ES-I3 (cell line): ENCODE measurements around the gene UBE3A.
"Not testable (repeated sequence)": the region's sequence is repeated elsewhere in the genome, so short reads cannot be mapped to it uniquely, and the experiment has no call there.

Experiments used
- H3K36me3 ChIP-seq: 2 replicates; pipeline ENCODE4 v1.6.1; 2013; ENCODE audit warnings: mild to moderate bottlenecking, low read length, control low read depth, moderate library complexity; ENCODE audit not compliant: insufficient read depth
- H3K4me1 ChIP-seq: 2 replicates; pipeline ENCODE4 v1.6.1; 2013; ENCODE audit warnings: mild to moderate bottlenecking, control low read depth, low read length; ENCODE audit not compliant: insufficient read depth
- H3K9ac ChIP-seq: 2 replicates; pipeline ENCODE4 v1.6.1; 2013; ENCODE audit warnings: low read depth, mild to moderate bottlenecking, low read length, moderate library complexity
- H3K9me3 ChIP-seq: 2 replicates; pipeline ENCODE4 v1.6.1; 2013; ENCODE audit warnings: mild to moderate bottlenecking, low read length, moderate library complexity; ENCODE audit not compliant: control insufficient read depth, insufficient read depth

The UBE3A gene

DNA sequence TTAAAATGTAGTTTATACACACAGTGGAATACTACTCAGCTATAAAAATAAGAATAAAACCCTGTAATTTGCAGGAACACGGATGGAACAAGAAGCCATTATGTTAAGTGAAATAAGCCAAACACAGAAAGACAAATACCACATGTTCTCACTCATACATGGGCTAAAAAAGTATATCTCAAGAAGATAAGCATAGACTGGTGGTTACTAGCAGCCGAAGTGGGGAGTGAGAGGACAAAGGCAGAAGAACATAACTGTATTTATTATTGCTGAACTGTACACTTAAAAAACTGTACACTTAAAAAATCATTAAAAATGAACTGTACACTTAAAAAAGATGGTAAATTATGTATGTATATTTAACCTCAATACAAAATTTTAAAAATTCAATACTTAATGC, 11.0 kb downstream of the UBE3A start:
- Histone ChIP-seq H3K9me3 (no peaks in the 10 kb centered on the region), H3K4me1 (no peaks in the 10 kb centered on the region; the same call in 1 of the 2 replicates), H3K36me3 (no peaks in the 10 kb centered on the region), H3K9ac (no peak overlapping the region)

GRCh38 chr15:25426896-25427610, 11.8 kb downstream of the UBE3A start:
- no peak overlapping the region for H3K9ac ChIP-seq
- H3K36me3 ChIP-seq, result no peaks in the 10 kb centered on the region
- no peaks in the 10 kb centered on the region; the same call in 1 of the 2 replicates for H3K4me1 ChIP-seq
- no peaks in the 10 kb centered on the region for H3K9me3 ChIP-seq

GRCh38 chr15:25424073-25424472, 14.8 kb downstream of the UBE3A start:
- Histone ChIP-seq H3K9ac (no peak overlapping the region), H3K4me1 (no peaks in the 10 kb centered on the region), H3K9me3 (no peaks in the 10 kb centered on the region), H3K36me3 (no peaks in the 10 kb centered on the region)

DNA sequence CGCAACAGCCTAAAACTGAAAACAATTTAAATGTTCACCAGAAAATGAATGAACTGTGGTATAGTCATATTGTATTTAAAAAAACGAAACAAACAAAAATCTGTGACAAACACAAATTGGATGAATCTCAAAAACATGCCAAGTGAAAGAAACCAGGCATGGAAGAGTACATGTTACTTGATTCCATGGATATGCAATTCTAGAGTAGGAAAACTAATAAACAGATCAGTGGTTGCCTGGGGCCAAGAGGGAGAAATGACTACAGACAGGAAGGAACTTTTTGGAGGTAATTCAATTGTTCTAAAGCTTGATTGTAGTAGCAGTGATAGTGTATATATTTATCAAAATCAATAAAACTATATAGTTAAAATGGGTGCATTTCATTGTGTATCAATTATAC, 16.8 kb downstream of the UBE3A start:
- Histone ChIP-seq H3K9ac (no peak overlapping the region), H3K36me3 (no peaks in the 10 kb centered on the region), H3K9me3 (no peaks in the 10 kb centered on the region), H3K4me1 (peaks cover 1% of the 10 kb centered on the region; the same call in 1 of the 2 replicates)

DNA sequence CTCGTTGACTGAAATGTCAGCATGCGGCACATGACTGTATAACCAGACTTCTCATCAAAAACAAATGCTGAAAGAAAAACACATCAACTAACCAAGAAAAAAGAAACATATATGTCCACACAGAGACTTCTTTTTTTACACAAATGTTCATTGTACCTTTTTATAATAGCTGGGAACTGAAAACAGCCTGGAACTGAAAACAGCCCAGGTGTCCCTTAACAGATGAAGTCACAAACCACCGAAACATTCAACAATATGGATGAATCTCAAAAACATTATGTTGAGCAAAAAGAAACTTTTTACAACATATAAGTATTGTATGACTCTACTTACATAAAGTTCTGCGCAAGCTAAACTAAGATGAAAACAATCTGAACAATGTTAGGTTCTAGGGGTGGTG, 20.6 kb downstream of the UBE3A start:
- Histone ChIP-seq H3K4me1 (peaks cover 8% of the 10 kb centered on the region), H3K36me3 (no peaks in the 10 kb centered on the region), H3K9ac (no peak overlapping the region), H3K9me3 (no peaks in the 10 kb centered on the region)

DNA sequence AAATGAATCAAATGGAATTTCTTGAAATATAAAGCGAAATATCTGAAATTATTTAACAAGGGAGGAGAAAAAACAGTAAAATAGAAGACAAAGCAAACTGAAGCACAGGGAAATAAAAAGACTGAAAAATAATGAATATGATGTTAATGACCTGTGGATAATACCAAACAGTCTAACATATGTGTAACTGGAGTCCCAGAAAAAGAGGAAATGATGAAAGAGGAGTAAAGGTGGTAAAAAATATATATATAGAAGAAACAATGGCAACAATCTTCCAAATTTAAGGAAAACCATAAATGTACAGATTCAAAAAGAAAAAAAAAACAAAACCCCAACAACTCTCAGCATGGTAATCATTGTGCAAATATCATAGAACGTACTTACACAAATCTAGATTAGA, 21.2 kb downstream of the UBE3A start:
- H3K9me3 ChIP-seq, result no peaks in the 10 kb centered on the region
- no peaks in the 10 kb centered on the region for H3K36me3 ChIP-seq
- peaks cover 8% of the 10 kb centered on the region for H3K4me1 ChIP-seq
- no peak overlapping the region for H3K9ac ChIP-seq

- Histone ChIP-seq H3K4me1 (peaks cover 8% of the 10 kb centered on the region), H3K9me3 (no peaks in the 10 kb centered on the region), H3K36me3 (no peaks in the 10 kb centered on the region), H3K9ac (no peak overlapping the region)
Measured at GRCh38 chr15:25416693-25417092, 22.1 kb downstream of the UBE3A start.

DNA sequence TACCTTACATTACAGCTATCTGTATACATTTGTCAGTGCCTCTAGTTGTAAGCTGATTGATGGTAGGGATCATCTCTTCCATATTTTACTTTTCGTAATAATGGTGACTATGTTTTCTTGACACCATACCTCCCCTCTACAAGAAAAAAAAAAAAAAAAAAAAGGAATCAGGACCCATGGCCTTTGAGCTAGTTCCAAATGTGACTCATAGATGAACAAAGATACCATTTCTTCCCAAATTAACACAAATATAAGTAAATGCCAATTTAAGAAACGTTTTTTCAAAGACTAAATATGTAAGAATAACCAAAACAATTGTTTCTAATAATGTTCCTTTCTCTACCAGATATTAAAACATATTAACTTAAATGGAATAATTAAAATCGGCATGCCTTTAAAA, 23.1 kb downstream of the UBE3A start:
- H3K9ac ChIP-seq, result no peak overlapping the region
- peaks cover 8% of the 10 kb centered on the region for H3K4me1 ChIP-seq
- no peaks in the 10 kb centered on the region for H3K9me3 ChIP-seq
- no peaks in the 10 kb centered on the region for H3K36me3 ChIP-seq

DNA sequence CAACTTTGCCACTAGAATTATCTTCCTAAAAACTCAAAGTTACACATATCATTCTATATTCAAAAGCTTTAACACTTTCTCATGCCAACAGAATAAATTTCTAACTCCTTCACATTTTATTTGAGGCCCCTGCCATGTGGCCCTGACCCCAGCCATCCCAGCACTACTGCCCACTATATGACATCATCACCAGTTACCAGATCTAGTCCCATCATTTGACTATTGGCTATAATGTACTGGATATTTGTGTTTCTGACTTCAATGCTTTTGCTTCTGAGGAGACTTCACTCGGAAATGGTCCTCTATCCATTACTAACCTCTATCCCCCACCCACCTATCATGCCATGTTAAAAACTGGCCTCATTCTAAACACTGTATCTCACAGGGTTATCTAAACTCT, 23.6 kb downstream of the UBE3A start:
- Histone ChIP-seq H3K9ac (no peak overlapping the region), H3K9me3 (no peaks in the 10 kb centered on the region), H3K36me3 (no peaks in the 10 kb centered on the region), H3K4me1 (peaks cover 8% of the 10 kb centered on the region)

DNA sequence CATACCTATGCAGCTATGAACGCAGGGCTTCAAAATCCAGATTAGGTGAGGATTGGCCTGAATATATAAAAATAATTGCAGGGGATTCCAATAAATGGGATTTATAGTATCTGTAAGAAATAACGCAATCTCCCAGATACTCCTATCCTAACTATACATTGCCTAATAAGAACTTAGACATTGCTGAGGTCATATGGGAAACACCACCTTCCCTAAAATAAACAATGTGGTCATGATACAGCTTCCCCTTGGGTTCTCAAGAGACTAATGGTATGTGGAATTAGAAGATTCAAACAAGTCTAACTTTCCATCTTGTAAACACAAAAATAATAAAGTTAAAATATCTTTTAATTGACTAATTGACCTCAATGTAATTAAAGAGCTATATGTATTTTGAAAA, 28.2 kb downstream of the UBE3A start:
- Histone ChIP-seq H3K9ac (no peak overlapping the region), H3K4me1 (no peaks in the 10 kb centered on the region; the same call in 1 of the 2 replicates), H3K9me3 (no peaks in the 10 kb centered on the region), H3K36me3 (no peaks in the 10 kb centered on the region; the same call in 1 of the 2 replicates)

GRCh38 chr15:25409731-25410130, 29.1 kb downstream of the UBE3A start:
- not testable (repeated sequence) for H3K4me1 ChIP-seq, H3K9ac ChIP-seq, H3K36me3 ChIP-seq, H3K9me3 ChIP-seq

DNA sequence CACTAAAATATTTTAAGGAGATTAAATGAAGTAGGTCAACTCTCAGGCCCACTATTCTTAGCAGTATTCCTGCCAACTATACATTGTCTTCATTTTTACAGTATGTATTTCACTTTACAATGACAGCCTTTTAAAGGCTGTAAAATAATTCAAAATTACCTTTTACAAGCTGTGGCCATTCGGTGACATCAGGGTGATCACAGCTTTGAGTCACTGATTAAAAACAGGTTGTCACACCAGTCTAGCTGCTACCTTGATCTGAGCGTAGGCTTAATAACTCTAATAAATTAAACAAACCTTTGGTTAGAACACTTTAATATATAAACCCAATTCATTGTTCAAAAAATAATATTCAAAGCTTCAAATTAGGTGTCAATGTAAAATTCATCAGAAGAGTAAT, 29.9 kb downstream of the UBE3A start:
- Histone ChIP-seq H3K36me3 (no peaks in the 10 kb centered on the region; the same call in 1 of the 2 replicates), H3K9me3 (no peaks in the 10 kb centered on the region), H3K4me1 (no peaks in the 10 kb centered on the region; the same call in 1 of the 2 replicates), H3K9ac (no peak overlapping the region)

GRCh38 chr15:25408428-25408827, 30.4 kb downstream of the UBE3A start:
- Histone ChIP-seq H3K9me3 (no peaks in the 10 kb centered on the region), H3K9ac (no peak overlapping the region), H3K36me3 (no peaks in the 10 kb centered on the region; the same call in 1 of the 2 replicates), H3K4me1 (no peaks in the 10 kb centered on the region; the same call in 1 of the 2 replicates)

DNA sequence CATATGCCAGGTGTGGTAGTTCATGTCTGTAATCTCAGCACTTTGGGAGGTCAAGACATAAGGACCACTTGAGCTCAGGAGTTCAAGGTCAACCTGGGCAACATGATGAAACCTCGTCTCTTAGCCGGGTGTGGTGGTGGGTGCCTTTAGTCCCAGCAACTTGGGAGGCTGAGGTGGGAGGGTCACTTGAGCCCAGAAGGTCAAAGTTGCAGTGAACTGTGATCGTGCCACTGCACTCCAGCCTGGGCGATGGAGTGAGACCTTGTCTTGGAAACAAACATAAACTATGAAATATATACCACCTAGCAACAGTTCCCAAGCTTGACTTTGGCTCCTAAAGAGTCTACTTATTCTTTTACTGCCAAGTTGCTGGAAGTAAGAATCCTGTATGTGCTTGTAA, 30.9 kb downstream of the UBE3A start:
- no peaks in the 10 kb centered on the region for H3K9me3 ChIP-seq

DNA sequence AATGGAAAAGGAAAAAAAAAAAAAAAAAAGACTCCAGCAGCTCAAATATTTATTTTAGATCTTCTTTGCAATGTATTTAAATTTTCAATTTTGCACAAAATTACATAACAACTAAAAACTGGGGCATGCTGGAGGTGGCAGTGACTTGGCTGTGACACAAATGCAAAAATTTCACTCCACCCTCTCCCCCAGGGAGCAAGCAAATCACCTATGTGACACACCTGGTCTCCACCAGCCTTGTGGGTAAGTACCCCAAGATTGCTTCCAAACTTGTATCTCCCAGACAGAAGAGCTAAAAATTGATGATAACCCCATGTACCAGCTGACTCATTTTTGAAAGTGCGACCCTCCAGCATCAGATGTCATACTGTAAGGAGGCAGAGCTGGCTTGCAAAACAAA, 32.0 kb downstream of the UBE3A start:
- H3K36me3 ChIP-seq, result no peaks in the 10 kb centered on the region; the same call in 1 of the 2 replicates
- no peaks in the 10 kb centered on the region; the same call in 1 of the 2 replicates for H3K4me1 ChIP-seq
- H3K9me3 ChIP-seq, result no peaks in the 10 kb centered on the region
- H3K9ac ChIP-seq, result no peak overlapping the region

More for the DNA sequence above, 30.9 kb downstream of the UBE3A start:
- H3K36me3 ChIP-seq, result no peaks in the 10 kb centered on the region; the same call in 1 of the 2 replicates
- no peaks in the 10 kb centered on the region; the same call in 1 of the 2 replicates for H3K4me1 ChIP-seq
- no peak overlapping the region for H3K9ac ChIP-seq
